GM12801 (cell line): ENCODE data around the gene F13B.

Experiments used
- CTCF ChIP-seq: IDR thresholded peaks from one replicate; pipeline ENCODE4 v1.5.1; 2011; ENCODE audit warnings: control low read depth; ENCODE audit not compliant: insufficient read length; ENCODE audit errors: extremely low read depth

Gene F13B

GRCh38 chr1:197066719-197067456 is at the start of gene F13B:
Gene F13B (minus strand): TSS chr1:197067260. CDS start chr1:197067223, 37 bp downstream.
- TF ChIP-seq CTCF, result no peak

GRCh38 chr1:197116156-197116555 is 49.1 kb upstream of the F13B start:
- TF ChIP-seq CTCF, result no peak

- no peak for TF ChIP-seq CTCF
Measured at GRCh38 chr1:197106869-197107268, 39.8 kb upstream of the F13B start.

GRCh38 chr1:197103300-197103699 is 36.2 kb upstream of the F13B start:
- TF ChIP-seq CTCF, result no peak

GRCh38 chr1:197101978-197102377 is 34.9 kb upstream of the F13B start:
- TF ChIP-seq CTCF, result no peak

- TF ChIP-seq CTCF, result no peak
Measured at GRCh38 chr1:197100677-197101076, 33.6 kb upstream of the F13B start.

- TF ChIP-seq CTCF, result no peak
Measured at GRCh38 chr1:197099444-197099843, 32.4 kb upstream of the F13B start.
